Measurements from ENCODE around the gene MIPEP. TPM values are rescaled to one million over a fixed set of nuclear protein-coding genes. Genes with fewer than 3 reads are reported as not detected.

MIPEP gene
- total and polyA plus RNA-seq, 9 of the 15 experiments (the other 6 are each of a cell fraction or from before 2014, with no cell fraction given), result 1.7 to 19.3 (median 13.1) TPM

DNA sequence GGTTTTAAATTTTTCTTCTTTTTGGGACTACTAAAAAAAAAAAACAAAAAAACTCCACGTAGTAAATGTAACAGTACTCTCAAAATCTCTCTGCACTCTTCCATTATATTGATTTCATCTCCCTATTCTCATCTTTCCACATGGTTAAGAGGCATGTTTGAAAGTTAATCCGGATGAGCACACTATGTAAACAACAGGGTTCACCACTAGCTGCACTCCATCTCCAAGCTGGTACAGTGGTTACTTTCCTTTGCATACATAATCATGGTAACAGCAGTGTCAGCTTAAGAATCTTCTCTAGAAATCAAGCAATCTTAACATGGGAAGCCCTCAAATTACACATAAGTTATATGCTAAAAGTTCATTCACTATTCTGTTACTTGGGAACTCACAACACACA lies 92.6 kb downstream of the MIPEP start:
- FAIRE-seq (no peak), DNase-seq (ENCODE audit: extremely low read depth in 1 of 4, low spot score in 3 of 4) (no peak), ATAC-seq (no peak)
- Histone ChIP-seq H3K27me3 (ENCODE audit: control insufficient read depth in 2 of 2, insufficient read depth in 2 of 2, low read length in 2 of 2) (no peaks in the 10 kb centered on the region), H3K79me2 (ENCODE audit: control insufficient read depth, insufficient read depth, low read length) (no peaks in the 10 kb centered on the region), H3K27ac (ENCODE audit: extremely low read depth, low read depth, low read length) (no peak overlapping the region), H3K9ac (ENCODE audit: insufficient read depth in 1 of 2, low read depth in 2 of 2, low read length in 2 of 2) (no peak overlapping the region), H3K4me1 (replicated peaks in 1 of 2; ENCODE audit: control insufficient read depth in 2 of 2, insufficient read depth in 2 of 2, low read length in 2 of 2) (no peaks in the 10 kb centered on the region), H3K9me1 (ENCODE audit: control insufficient read depth, insufficient read depth, low read length) (no peaks in the 10 kb centered on the region), H4K20me1 (replicated peaks; ENCODE audit: control insufficient read depth, insufficient read depth, low read length) (no peaks in the 10 kb centered on the region), H3K9me3 (replicated peaks; ENCODE audit: control insufficient read depth, insufficient read depth, low read depth, low read length) (no peaks in the 10 kb centered on the region), H3K4me2 (ENCODE audit: insufficient read depth, low read length) (no peak overlapping the region), H3K4me3 (no peak overlapping the region), H3K36me3 (ENCODE audit: control insufficient read depth, insufficient read depth, low read length) (peaks cover 3% of the 10 kb centered on the region; the same call in 1 of the 3 replicates), H2AFZ (ENCODE audit: low read depth, low read length) (no peak overlapping the region)
- in situ Hi-C loops (cut with MboI), result no loop called here
- CTCF ChIA-PET (ENCODE audit: low intra/inter-chr PET ratio), result no interaction called here
- intact Hi-C loops (cut with micrococcal nuclease), result no loop called here
- POLR2A ChIA-PET, result no interaction called here
- no TSS peak for BruUV-seq (replicated peaks)
- WGBS (ENCODE audit: insufficient coverage, low coverage, missing lambda C conversion rate), result 34% methylated on average over 2 of the region's 2 CpGs
- TF ChIP-seq ZNF184 (CRISPR knock-in tag; IDR thresholded peaks at IDR 0.05) (no peak), ZNF134 (CRISPR knock-in tag; conservative IDR thresholded peaks at IDR 0.05) (no peak), XRCC4 (IDR thresholded peaks at IDR 0.05; ENCODE audit: extremely low read depth, insufficient read depth, insufficient read length) (no peak), ETV5 (CRISPR knock-in tag; IDR thresholded peaks at IDR 0.05; ENCODE audit: low read depth) (no peak), NCOA6 (IDR thresholded peaks at IDR 0.05) (no peak), RCOR1 (IDR thresholded peaks at IDR 0.05; ENCODE audit: borderline replicate concordance in 1 of 2, low read depth in 2 of 2, low read length in 2 of 2) (no peak), ZNF24 (IDR thresholded peaks at IDR 0.05) (no peak), ZNF445 (CRISPR knock-in tag; IDR thresholded peaks at IDR 0.05; ENCODE audit: low read depth) (no peak), ZNF121 (CRISPR knock-in tag; conservative IDR thresholded peaks at IDR 0.05) (no peak)
- TF ChIP-seq, protein P1, sequence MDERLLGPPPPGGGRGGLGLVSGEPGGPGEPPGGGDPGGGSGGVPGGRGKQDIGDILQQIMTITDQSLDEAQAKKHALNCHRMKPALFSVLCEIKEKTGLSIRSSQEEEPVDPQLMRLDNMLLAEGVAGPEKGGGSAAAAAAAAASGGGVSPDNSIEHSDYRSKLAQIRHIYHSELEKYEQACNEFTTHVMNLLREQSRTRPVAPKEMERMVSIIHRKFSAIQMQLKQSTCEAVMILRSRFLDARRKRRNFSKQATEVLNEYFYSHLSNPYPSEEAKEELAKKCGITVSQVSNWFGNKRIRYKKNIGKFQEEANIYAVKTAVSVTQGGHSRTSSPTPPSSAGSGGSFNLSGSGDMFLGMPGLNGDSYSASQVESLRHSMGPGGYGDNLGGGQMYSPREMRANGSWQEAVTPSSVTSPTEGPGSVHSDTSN (CRISPR knock-in tag; IDR thresholded peaks at IDR 0.05; ENCODE audit: low read depth), result no peak
- TF ChIP-seq, protein P1 (tag; conservative IDR thresholded peaks at IDR 0.05; ENCODE audit: low read depth), result no peak

Measured in K562 (cell line).